Endodermal cell (in vitro differentiated cells): ENCODE measurements around the gene MANBA. TPM values are rescaled to one million over a fixed set of nuclear protein-coding genes. Genes with fewer than 3 reads are reported as not detected.
"Not testable (repeated sequence)": the region's sequence is repeated elsewhere in the genome, so short reads cannot be mapped to it uniquely, and the experiment has no call there.

ENCODE experiments used
- DNase-seq: peaks from one replicate; pipeline ENCODE4 v3.0.0-alpha.2; 2017
- H3K27ac ChIP-seq: 2 replicates; pipeline ENCODE4 v1.5.1; 2013; ENCODE audit warnings: mild to moderate bottlenecking, low read depth, low read length, moderate library complexity
- H3K27me3 ChIP-seq: 2 replicates; pipeline ENCODE4 v1.6.1; 2013; ENCODE audit warnings: mild to moderate bottlenecking, low read length, moderate library complexity; ENCODE audit not compliant: insufficient read depth, control insufficient read depth, poor library complexity, severe bottlenecking
- H3K36me3 ChIP-seq: 2 replicates; pipeline ENCODE4 v1.7.0; 2013; ENCODE audit warnings: mild to moderate bottlenecking, low read length, moderate library complexity; ENCODE audit not compliant: control insufficient read depth, insufficient read depth
- H3K4me1 ChIP-seq: one replicate; pipeline ENCODE4 v1.7.0; 2013; ENCODE audit warnings: low read length; ENCODE audit not compliant: control insufficient read depth, insufficient read depth
- H3K4me3 ChIP-seq: 2 replicates; pipeline ENCODE4 v1.5.1; 2013; ENCODE audit warnings: mild to moderate bottlenecking, low read length, moderate library complexity
- H3K9ac ChIP-seq: 2 replicates; pipeline ENCODE4 v1.6.1; 2013; ENCODE audit warnings: mild to moderate bottlenecking, low read length, moderate library complexity; ENCODE audit not compliant: poor library complexity, severe bottlenecking; ENCODE audit errors: extremely low read depth
- H3K9me3 ChIP-seq: 2 replicates; pipeline ENCODE4 v1.6.1; 2013; ENCODE audit warnings: mild to moderate bottlenecking, low read length, moderate library complexity; ENCODE audit not compliant: control insufficient read depth
- H3K27ac Mint-ChIP-seq: 2 replicates; pipeline ENCODE4 v1.8.0; 2020; ENCODE audit warnings: mixed read lengths
- H3K27me3 Mint-ChIP-seq: 2 replicates; pipeline ENCODE4 v1.8.0; 2021; ENCODE audit warnings: mild to moderate bottlenecking, mixed read lengths; ENCODE audit not compliant: insufficient read depth
- H3K36me3 Mint-ChIP-seq: 2 replicates; pipeline ENCODE4 v1.8.0; 2020; ENCODE audit warnings: low read depth, mixed read lengths
- H3K4me1 Mint-ChIP-seq: 2 replicates; pipeline ENCODE4 v1.8.0; 2020; ENCODE audit warnings: mixed read lengths
- H3K4me3 Mint-ChIP-seq: 2 replicates; pipeline ENCODE4 v1.8.0; 2020; ENCODE audit warnings: mild to moderate bottlenecking, moderate library complexity, mixed read lengths
- H3K9me3 Mint-ChIP-seq: 2 replicates; pipeline ENCODE4 v1.8.0; 2020; ENCODE audit warnings: mild to moderate bottlenecking, mixed read lengths
- CTCF ChIP-seq: fragments of 200-600 bp; sonication (generic); conservative IDR thresholded peaks from 2 replicates; pipeline ENCODE4 v1.5.0; 2021; ENCODE audit warnings: antibody characterized with exemption, mild to moderate bottlenecking
- WGBS, 2 experiments: methylation state at CpG; one replicate each; pipeline versions ENCODE4 v1.1.5 to v1.1.7; 2013; ENCODE audit warnings: missing lambda C conversion rate in 2 of 2, mixed read lengths in 1 of 2; ENCODE audit not compliant: insufficient coverage in 1 of 2, insufficient read length in 1 of 2; 5-methylcytosine and 5-hydroxymethylcytosine counted together
- total RNA-seq, 2 donors: library from RNA; stranded (reverse); fragmentation: NEBNext Ultra II Directional in 1 of 2; extraction: Animal tissue kit (Norgen Biotek cat#: 25700) in 1 of 2; gene quantifications; 2 replicates in 1 of 2; 3 replicates in 1 of 2; pipeline ENCODE4 v1.2.1, GENCODE V29; 2021

Gene MANBA
- total RNA-seq, 2 donors from 2014 or later, result 30.4 to 32.0 TPM

- Histone ChIP-seq H3K4me3 (no peak overlapping the region), H3K9ac (no peak overlapping the region), H3K27ac (no peak overlapping the region), H3K9me3 (no peaks in the 10 kb centered on the region), H3K4me1 (no peaks in the 10 kb centered on the region), H3K36me3 (peaks cover 10% of the 10 kb centered on the region), H3K27me3 (no peaks in the 10 kb centered on the region)
- Mint-ChIP-seq H3K27ac (no peak overlapping the region), H3K9me3 (no peaks in the 10 kb centered on the region), H3K4me1 (no peaks in the 10 kb centered on the region), H3K27me3 (no peaks in the 10 kb centered on the region), H3K4me3 (no peak overlapping the region), H3K36me3 (peaks cover 28% of the 10 kb centered on the region)
- 89 to 95% methylated on average over 3 of the region's 3 CpGs for WGBS, 2 experiments
- no peak for DNase-seq
- TF ChIP-seq CTCF, result no peak
These were observed 35.5 kb downstream of the MANBA start for GRCh38 chr4:102725229-102725628.

DNA sequence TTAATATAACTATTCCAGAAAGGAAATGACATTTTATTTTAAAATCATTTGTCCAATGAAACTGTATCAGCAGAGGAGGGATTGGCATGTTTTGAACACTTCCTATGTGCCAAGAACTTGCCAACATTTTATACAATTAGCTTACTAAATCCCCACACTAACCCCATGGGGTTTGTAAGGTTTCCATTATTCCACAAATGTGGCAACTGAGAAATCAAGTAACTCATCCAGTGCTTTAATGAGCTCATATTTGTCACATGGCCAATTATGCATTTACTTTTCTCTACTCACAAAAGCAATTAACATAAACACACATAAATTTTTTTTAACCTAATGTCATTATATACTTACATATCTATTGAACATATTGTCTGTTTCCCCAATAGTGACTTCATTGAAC lies 37.3 kb downstream of the MANBA start:
- Histone ChIP-seq H3K4me1 (no peaks in the 10 kb centered on the region), H3K9me3 (peaks cover 14% of the 10 kb centered on the region), H3K27ac (no peak overlapping the region), H3K4me3 (no peak overlapping the region), H3K27me3 (no peaks in the 10 kb centered on the region), H3K36me3 (peaks cover 20% of the 10 kb centered on the region), H3K9ac (no peak overlapping the region)
- Mint-ChIP-seq H3K27ac (no peak overlapping the region), H3K9me3 (peaks cover 15% of the 10 kb centered on the region), H3K27me3 (no peaks in the 10 kb centered on the region), H3K36me3 (peaks cover 32% of the 10 kb centered on the region), H3K4me3 (no peak overlapping the region), H3K4me1 (no peaks in the 10 kb centered on the region)
- no peak for TF ChIP-seq CTCF
- DNase-seq, result no peak

DNA sequence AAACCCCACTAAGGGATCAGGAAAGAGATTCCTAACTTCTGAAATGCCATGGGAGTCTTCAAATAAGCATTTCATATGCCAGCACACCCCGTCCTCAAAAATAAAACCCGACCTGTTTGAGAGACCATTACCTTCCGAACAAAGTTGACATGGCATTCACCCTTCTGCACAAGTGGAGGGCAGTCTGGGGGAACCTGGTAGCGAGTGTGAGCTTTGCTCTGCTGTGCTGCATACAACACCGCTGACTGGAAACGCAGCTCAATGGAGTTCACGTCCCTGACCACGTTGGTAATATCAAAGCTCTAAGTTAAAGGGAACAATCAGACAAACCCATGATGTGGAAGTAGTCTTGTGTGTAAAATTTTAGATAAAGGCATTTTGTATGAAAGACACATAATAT lies 38.0 kb downstream of the MANBA start:
- peaks cover 19% of the 10 kb centered on the region for H3K9me3 Mint-ChIP-seq
- Histone ChIP-seq H3K9me3 (peaks cover 14% of the 10 kb centered on the region), H3K9ac (no peak overlapping the region), H3K4me1 (no peaks in the 10 kb centered on the region), H3K27ac (no peak overlapping the region), H3K36me3 (peaks cover 20% of the 10 kb centered on the region), H3K4me3 (no peak overlapping the region), H3K27me3 (no peaks in the 10 kb centered on the region)
- peaks cover 40% of the 10 kb centered on the region for H3K36me3 Mint-ChIP-seq
- no peak for TF ChIP-seq CTCF
- no peak overlapping the region for H3K4me3 Mint-ChIP-seq
- no peaks in the 10 kb centered on the region for H3K4me1 Mint-ChIP-seq
- no peak for DNase-seq
- 94 to 96% methylated on average over 6 to 8 of the region's 8 CpGs for WGBS, 2 experiments
- no peak overlapping the region for H3K27ac Mint-ChIP-seq
- H3K27me3 Mint-ChIP-seq, result no peaks in the 10 kb centered on the region

DNA sequence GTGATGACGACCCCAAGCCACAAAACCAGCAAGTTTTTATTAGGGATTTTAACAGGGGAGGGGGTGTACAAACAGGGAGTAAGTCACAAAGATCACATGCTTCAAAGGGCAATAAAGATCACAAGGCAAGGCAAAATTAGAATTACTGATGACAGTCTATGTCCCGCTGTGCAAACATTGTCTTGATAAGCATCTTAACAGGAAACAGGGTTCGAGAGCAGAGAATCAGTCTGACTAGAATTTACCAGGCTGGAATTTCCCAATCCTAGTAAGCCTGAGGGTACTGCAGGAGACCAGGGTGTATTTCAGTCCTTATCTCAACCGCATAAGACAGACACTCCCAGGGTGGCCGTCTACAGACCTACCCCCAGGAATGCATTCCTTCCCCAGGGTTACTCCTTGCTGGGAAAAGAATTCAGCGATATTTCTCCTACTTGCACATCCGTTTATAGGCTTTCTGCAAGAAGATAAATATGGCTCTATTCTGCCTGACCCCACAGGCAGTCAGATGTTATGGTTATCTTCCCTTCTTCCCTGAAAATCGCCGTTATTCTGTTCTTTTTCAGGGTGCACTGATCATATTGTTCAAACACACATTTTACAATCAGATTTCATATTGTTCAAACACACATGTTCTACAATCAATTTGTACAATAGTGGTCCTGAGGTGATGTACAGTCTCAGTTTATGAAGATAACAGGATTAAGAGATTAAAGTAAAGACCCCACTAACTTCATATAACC lies 41.8 kb downstream of the MANBA start:
- 94 to 100% methylated on average over 2 to 9 of the region's 9 CpGs for WGBS, 2 experiments
- H3K9me3 ChIP-seq, result peaks cover 14% of the 10 kb centered on the region

More for the DNA sequence above, 41.8 kb downstream of the MANBA start:
- peaks cover 20% of the 10 kb centered on the region for H3K36me3 ChIP-seq
- H3K27ac ChIP-seq, H3K9ac ChIP-seq, DNase-seq, H3K27me3 ChIP-seq, H3K27ac Mint-ChIP-seq, H3K27me3 Mint-ChIP-seq, H3K4me3 Mint-ChIP-seq, H3K4me3 ChIP-seq, H3K4me1 Mint-ChIP-seq, H3K4me1 ChIP-seq: not testable (repeated sequence)
- Mint-ChIP-seq H3K36me3 (peaks cover 48% of the 10 kb centered on the region), H3K9me3 (peaks cover 19% of the 10 kb centered on the region)
